OCI-LY1 (cell line): ENCODE results near the gene FOXN3.

ENCODE experiments used
- H2AFZ ChIP-seq: fragments of 200-600 bp; sonication (generic), shearing (Covaris generic); 2 replicates; pipeline ENCODE4 v1.6.0; 2014; ENCODE audit warnings: antibody characterized with exemption, mild to moderate bottlenecking, low read length
- H3F3A ChIP-seq: fragments of 200-600 bp; sonication (generic), shearing (Covaris generic); 2 replicates; pipeline ENCODE4 v1.6.0; 2014; ENCODE audit warnings: mild to moderate bottlenecking, antibody characterized with exemption, low read length, moderate library complexity; ENCODE audit not compliant: insufficient read depth
- H3K27ac ChIP-seq: fragments of 200-600 bp; sonication (generic); 2 replicates; pipeline ENCODE4 v1.5.1; 2014; ENCODE audit warnings: low read length, mixed run types, mild to moderate bottlenecking, low read depth; ENCODE audit not compliant: poor library complexity, severe bottlenecking
- H3K27me3 ChIP-seq: fragments of 200-600 bp; sonication (generic); 2 replicates; pipeline ENCODE4 v1.6.0; 2014; ENCODE audit warnings: antibody characterized with exemption, mild to moderate bottlenecking, low read length, moderate library complexity; ENCODE audit not compliant: insufficient read depth
- H3K36me3 ChIP-seq: fragments of 200-600 bp; sonication (generic); 2 replicates; pipeline ENCODE4 v1.6.1; 2014; ENCODE audit warnings: mild to moderate bottlenecking, antibody characterized with exemption, low read length, moderate library complexity, mixed read lengths; ENCODE audit not compliant: insufficient read depth
- H3K4me1 ChIP-seq: fragments of 200-600 bp; sonication (generic); 2 replicates; pipeline ENCODE4 v1.5.1; 2014; ENCODE audit warnings: mild to moderate bottlenecking, low read length, moderate library complexity; ENCODE audit not compliant: insufficient read depth, severe bottlenecking
- H3K4me2 ChIP-seq: fragments of 200-600 bp; sonication (generic), shearing (Covaris generic); 2 replicates; pipeline ENCODE4 v1.6.1; 2014; ENCODE audit warnings: low read length
- H3K4me3 ChIP-seq: fragments of 200-600 bp; sonication (generic); 2 replicates; pipeline ENCODE4 v1.5.1; 2014; ENCODE audit warnings: low read length, low read depth, mild to moderate bottlenecking, mixed read lengths; ENCODE audit not compliant: poor library complexity, severe bottlenecking
- H3K79me2 ChIP-seq: fragments of 200-600 bp; shearing (Covaris generic); 2 replicates; pipeline ENCODE4 v1.6.1; 2016; ENCODE audit warnings: mixed run types, low read length, mixed read lengths; ENCODE audit not compliant: insufficient read depth
- H3K9ac ChIP-seq: fragments of 200-600 bp; sonication (generic), shearing (Covaris generic); 2 replicates; pipeline ENCODE4 v1.6.1; 2014; ENCODE audit warnings: mild to moderate bottlenecking, low read length, mixed read lengths
- H3K9me2 ChIP-seq: fragments of 200-600 bp; sonication (generic), shearing (Covaris generic); 2 replicates; pipeline ENCODE4 v1.6.1; 2014; ENCODE audit warnings: low read depth, mild to moderate bottlenecking, low read length, mixed read lengths
- H3K9me3 ChIP-seq: fragments of 200-600 bp; shearing (Covaris generic); 2 replicates; pipeline ENCODE4 v1.6.1; 2014; ENCODE audit warnings: low read length, mixed read lengths
- H4K20me1 ChIP-seq: fragments of 200-600 bp; sonication (generic), shearing (Covaris generic); 2 replicates; pipeline ENCODE4 v1.6.0; 2016; ENCODE audit warnings: mild to moderate bottlenecking, low read length; ENCODE audit not compliant: insufficient read depth
- EZH2 ChIP-seq: fragments of 200-600 bp; sonication (generic), shearing (Covaris generic); IDR thresholded peaks from 2 replicates; pipeline ENCODE4 v1.8.0; 2017; ENCODE audit warnings: borderline replicate concordance, mixed run types, mild to moderate bottlenecking, antibody characterized with exemption, low read length, moderate library complexity, mixed read lengths
- TF ChIP-seq, protein P1 (sequence below): fragments of 200-600 bp; sonication (generic), shearing (Covaris generic); IDR thresholded peaks from 2 replicates; pipeline ENCODE4 v1.5.1; 2017; ENCODE audit warnings: mild to moderate bottlenecking, antibody characterized with exemption, low read length, moderate library complexity, mixed read lengths

The FOXN3 gene

DNA sequence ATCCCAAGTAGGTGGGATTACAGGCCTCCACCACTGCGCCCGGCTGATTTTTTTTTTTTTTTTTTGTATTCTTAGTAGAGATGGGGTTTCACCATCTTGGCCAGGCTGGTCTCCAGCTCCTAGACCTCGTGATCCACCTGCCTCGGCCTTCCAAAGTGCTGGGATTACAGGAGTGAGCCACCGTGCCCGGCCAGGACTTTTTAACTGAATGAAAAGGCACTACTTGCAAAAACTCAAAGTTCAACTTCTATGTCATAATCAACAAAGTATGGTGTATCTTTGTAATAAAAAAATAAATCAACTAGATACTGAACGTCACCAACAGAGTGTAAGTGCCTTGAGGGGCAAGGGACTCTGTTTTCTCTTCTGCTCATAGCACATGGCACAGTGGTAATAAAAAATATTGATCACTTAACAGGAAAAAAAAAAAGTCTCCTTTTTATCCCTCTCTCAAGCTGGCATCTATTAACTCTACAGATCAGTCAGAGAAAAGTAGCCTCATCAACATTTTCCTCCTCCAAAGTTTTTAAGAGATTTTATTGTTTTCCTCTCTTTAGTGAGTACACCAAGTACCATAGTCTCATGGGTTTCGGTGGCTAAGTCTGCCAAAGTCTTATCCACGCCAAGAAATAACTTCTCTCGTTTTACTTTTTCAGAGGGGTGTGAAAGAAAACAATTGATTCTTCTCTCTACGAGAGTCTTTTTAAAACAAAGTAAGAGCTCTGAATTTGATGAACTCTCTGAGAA is 10.6 kb upstream of the FOXN3 start:
- no peak overlapping the region for H3K4me2 ChIP-seq
- no peak overlapping the region for H3K9ac ChIP-seq
- no peaks in the 10 kb centered on the region for H4K20me1 ChIP-seq
- no peak overlapping the region for H2AFZ ChIP-seq
- H3K36me3 ChIP-seq, result no peaks in the 10 kb centered on the region
- TF ChIP-seq, protein P1, sequence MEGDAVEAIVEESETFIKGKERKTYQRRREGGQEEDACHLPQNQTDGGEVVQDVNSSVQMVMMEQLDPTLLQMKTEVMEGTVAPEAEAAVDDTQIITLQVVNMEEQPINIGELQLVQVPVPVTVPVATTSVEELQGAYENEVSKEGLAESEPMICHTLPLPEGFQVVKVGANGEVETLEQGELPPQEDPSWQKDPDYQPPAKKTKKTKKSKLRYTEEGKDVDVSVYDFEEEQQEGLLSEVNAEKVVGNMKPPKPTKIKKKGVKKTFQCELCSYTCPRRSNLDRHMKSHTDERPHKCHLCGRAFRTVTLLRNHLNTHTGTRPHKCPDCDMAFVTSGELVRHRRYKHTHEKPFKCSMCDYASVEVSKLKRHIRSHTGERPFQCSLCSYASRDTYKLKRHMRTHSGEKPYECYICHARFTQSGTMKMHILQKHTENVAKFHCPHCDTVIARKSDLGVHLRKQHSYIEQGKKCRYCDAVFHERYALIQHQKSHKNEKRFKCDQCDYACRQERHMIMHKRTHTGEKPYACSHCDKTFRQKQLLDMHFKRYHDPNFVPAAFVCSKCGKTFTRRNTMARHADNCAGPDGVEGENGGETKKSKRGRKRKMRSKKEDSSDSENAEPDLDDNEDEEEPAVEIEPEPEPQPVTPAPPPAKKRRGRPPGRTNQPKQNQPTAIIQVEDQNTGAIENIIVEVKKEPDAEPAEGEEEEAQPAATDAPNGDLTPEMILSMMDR, result no peak
- TF ChIP-seq EZH2, result no peak
- H3K4me3 ChIP-seq, result no peak overlapping the region
- no peaks in the 10 kb centered on the region for H3F3A ChIP-seq
- H3K9me2 ChIP-seq, result no peaks in the 10 kb centered on the region
- no peaks in the 10 kb centered on the region for H3K27me3 ChIP-seq
- H3K79me2 ChIP-seq, result no peaks in the 10 kb centered on the region
- H3K27ac ChIP-seq, result no peak overlapping the region
- peaks cover 62% of the 10 kb centered on the region for H3K4me1 ChIP-seq
- no peaks in the 10 kb centered on the region for H3K9me3 ChIP-seq

DNA sequence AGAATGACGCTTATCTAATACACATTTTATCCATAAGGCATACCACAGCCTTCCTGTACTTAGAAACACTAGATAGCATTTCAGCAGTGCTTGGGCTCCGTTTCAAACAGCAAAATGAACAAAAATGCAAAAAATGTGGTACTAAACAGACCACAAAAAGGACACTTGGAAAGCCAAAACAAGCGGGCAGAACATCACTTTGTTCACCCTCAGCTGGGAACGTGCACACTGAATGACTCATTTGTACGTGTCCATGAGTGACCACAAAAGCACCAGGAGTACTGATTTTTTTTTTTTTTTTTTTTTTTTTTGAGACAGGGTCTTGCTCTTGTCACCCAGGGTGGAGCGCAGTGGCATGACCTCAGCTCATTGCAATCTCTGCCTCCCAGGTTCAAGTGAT is 8.9 kb upstream of the FOXN3 start:
- no peaks in the 10 kb centered on the region for H3K9me2 ChIP-seq
- TF ChIP-seq, protein P1, result no peak
- H3K4me3 ChIP-seq, result no peak overlapping the region
- no peak overlapping the region for H3K9ac ChIP-seq
- H3F3A ChIP-seq, result no peaks in the 10 kb centered on the region
- H3K4me2 ChIP-seq, result no peak overlapping the region
- no peaks in the 10 kb centered on the region for H4K20me1 ChIP-seq
- H3K36me3 ChIP-seq, result no peaks in the 10 kb centered on the region
- peaks cover 50% of the 10 kb centered on the region for H3K4me1 ChIP-seq
- H3K79me2 ChIP-seq, result no peaks in the 10 kb centered on the region
- no peaks in the 10 kb centered on the region for H3K27me3 ChIP-seq
- H3K9me3 ChIP-seq, result no peaks in the 10 kb centered on the region
- H2AFZ ChIP-seq, result no peak overlapping the region
- no peak overlapping the region for H3K27ac ChIP-seq

DNA sequence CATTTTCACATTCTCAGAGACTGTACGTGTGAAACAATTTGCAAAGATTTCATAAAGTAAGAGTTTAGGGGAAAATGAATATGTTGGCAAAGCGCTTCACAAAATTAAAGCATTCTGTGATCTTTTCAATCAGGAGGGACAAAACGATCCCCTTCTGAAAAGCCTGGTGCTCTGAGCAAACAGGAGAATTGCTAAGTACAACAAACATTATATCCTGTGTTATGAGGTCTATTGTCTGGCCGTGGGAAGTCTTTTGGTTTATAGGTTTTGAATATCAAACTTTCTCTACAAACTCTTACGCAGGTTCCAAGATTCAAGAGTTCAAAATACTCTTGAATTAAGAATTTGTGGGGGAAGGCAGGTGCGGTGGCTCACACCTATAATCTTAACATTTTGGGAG is 7.2 kb upstream of the FOXN3 start:
- no peaks in the 10 kb centered on the region for H3K79me2 ChIP-seq
- H2AFZ ChIP-seq, result no peak overlapping the region
- no peak overlapping the region for H3K4me3 ChIP-seq
- H3K9me2 ChIP-seq, result no peaks in the 10 kb centered on the region
- H3K27ac ChIP-seq, result no peak overlapping the region
- peaks cover 33% of the 10 kb centered on the region for H3K4me1 ChIP-seq
- H3K9me3 ChIP-seq, result no peaks in the 10 kb centered on the region
- H4K20me1 ChIP-seq, result no peaks in the 10 kb centered on the region
- no peak overlapping the region for H3K4me2 ChIP-seq
- H3K9ac ChIP-seq, result no peak overlapping the region
- no peaks in the 10 kb centered on the region for H3F3A ChIP-seq
- no peak for TF ChIP-seq EZH2
- TF ChIP-seq, protein P1, result no peak
- H3K36me3 ChIP-seq, result no peaks in the 10 kb centered on the region
- H3K27me3 ChIP-seq, result no peaks in the 10 kb centered on the region
